ENCODE measurements around the gene C11orf16.
A peak's percentile ranks its signal among the peaks of the same experiment; 100 is the strongest.
"Not testable (repeated sequence)": the region's sequence is repeated elsewhere in the genome, so short reads cannot be mapped to it uniquely, and the experiment has no call there.

C11orf16 gene

GRCh38 chr11:8934742-8935488 is 2.2 kb upstream of the C11orf16 start:
- DNase-seq, result no peak

- no peak for DNase-seq
Measured at GRCh38 chr11:8933931-8934330, 1.2 kb upstream of the C11orf16 start.

- no peak for DNase-seq
Measured at GRCh38 chr11:8930456-8931175, 2.1 kb downstream of the C11orf16 start.

- DNase-seq, result no peak
Measured at GRCh38 chr11:8928981-8929615, 3.6 kb downstream of the C11orf16 start.

GRCh38 chr11:8928205-8928604 is 4.5 kb downstream of the C11orf16 start:
- no peak for DNase-seq

GRCh38 chr11:8927233-8927632 is 5.5 kb downstream of the C11orf16 start:
- DNase-seq, result no peak

- no peak for DNase-seq
Measured at GRCh38 chr11:8926236-8926635, 6.5 kb downstream of the C11orf16 start.

GRCh38 chr11:8925711-8926110 is 7.0 kb downstream of the C11orf16 start:
- no peak for DNase-seq

GRCh38 chr11:8922691-8923090 is 10.1 kb downstream of the C11orf16 start:
- no peak for DNase-seq

- no peak for DNase-seq
Measured at GRCh38 chr11:8917157-8917825, 15.5 kb downstream of the C11orf16 start.

- no peak for DNase-seq
Measured at GRCh38 chr11:8914661-8915018, 18.1 kb downstream of the C11orf16 start.

GRCh38 chr11:8913961-8914660 is 18.6 kb downstream of the C11orf16 start:
- peak; percentile 46 for DNase-seq

- peak; percentile 98 for DNase-seq
Measured at GRCh38 chr11:8911029-8911823, 21.5 kb downstream of the C11orf16 start, which contains the start of gene AKIP1. AKIP1 (plus strand) TSS chr11:8911189; CDS start chr11:8911450, 261 bp downstream.

- DNase-seq, result no peak
Measured at GRCh38 chr11:8910649-8911026, 22.1 kb downstream of the C11orf16 start.

- DNase-seq, result no peak
Measured at GRCh38 chr11:8908099-8908498, 24.6 kb downstream of the C11orf16 start.

GRCh38 chr11:8907116-8907515 is 25.6 kb downstream of the C11orf16 start:
- no peak for DNase-seq

GRCh38 chr11:8905528-8906165 is 27.1 kb downstream of the C11orf16 start:
- no peak for DNase-seq

- no peak for DNase-seq
Measured at GRCh38 chr11:8899119-8899753, 33.5 kb downstream of the C11orf16 start.

GRCh38 chr11:8891185-8891584 is 41.6 kb downstream of the C11orf16 start:
- DNase-seq, result not testable (repeated sequence)

GRCh38 chr11:8886322-8886721 is 46.4 kb downstream of the C11orf16 start:
- peak; percentile 51 for DNase-seq

- not testable (repeated sequence) for DNase-seq
Measured at GRCh38 chr11:8881585-8881984, 51.2 kb downstream of the C11orf16 start.

Measured in NCI-H345 (cell line).